HG02943 (cell line): ENCODE data around the gene PAN3.

Experiments
- ATAC-seq: cut with Tn5 transposase; IDR thresholded peaks from one replicate; pipeline ENCODE4 v1.9.1; 2021; ENCODE audit warnings: mild to moderate bottlenecking, low read depth, moderate library complexity; ENCODE audit not compliant: unreplicated experiment

PAN3 gene

DNA sequence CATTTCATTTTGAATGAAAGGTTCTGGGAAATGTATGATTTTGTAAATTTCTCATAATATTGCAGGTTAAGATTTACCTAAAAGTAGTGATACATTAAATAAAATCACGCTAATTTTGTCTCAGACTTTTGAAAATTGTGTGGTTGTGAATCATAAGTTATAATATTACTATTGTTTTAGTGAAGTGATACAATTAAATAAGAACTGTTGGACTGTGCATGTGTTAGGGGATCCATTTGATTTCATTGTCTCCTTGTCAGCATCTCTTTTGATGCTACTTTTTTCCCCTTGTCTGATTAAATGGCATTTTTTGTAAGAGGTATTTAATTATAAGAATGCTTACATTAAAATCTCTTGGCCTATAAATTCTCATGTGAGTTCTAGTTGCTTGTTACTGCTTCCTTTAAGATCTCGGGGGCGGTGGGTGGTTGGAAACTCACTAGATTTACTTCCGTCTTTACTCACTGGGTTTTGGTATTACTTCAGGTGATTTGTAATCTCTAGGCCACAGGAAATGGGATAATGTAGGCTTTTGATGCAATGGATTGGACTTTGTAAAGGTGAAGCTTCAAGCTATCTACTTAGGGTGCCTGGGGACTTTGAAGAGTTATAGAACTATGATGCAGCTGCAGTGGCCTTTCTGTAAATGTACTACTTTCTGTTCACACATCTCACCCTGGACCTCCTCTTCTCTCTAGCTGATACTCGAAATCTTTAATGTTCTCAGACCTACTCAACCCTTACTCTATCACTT lies 66.5 kb downstream of the PAN3 start:
- no peak for ATAC-seq

DNA sequence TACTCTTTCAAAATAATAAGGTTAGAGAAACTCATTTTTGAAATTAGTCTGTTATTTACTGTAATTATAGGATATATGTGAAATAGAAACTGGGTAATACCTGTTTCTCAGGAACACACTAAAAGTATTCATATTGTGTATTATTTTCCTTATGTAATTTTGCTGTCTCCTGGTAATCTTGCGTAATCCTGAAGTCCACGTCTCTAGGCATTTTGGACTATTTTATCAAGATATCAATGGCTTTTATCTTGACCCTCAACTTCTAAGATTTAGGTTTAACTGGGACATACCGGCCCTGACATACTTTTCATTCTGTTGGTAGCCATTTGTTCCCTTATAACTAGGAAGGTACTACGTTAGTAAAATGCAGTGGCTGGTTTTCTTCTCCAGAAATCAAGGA lies 80.3 kb downstream of the PAN3 start:
- no peak for ATAC-seq

DNA sequence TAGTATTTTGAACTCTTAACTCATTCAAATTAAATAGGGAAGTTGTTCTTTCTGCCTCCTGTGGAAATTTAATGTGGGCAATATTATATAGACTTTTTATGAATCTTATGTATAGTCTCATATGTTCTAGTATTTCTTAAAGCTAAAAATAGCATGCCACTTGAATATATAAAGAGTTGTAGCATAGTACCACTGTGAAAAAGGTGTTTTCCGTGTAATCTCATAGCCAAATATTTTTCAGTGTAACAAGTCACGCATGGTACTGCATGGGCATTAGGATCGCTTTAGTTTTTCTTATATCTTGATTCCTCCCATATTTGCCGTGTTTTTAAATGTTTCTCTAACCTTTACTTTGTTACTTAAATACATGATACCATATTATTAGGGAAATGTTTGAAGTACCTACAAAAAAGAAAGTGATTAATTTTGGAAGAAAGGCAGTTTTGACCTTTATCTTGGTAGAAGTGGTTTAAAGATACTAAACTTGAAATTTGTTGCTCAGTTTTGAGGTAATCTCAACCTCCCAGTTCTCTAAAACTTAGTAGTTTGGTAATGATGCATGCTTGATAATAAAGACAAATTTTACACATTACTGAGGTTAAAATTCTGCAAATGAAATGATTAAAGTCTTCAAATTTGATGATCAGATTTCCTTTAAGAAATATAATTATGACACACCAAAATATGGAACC lies 81.2 kb downstream of the PAN3 start:
- no peak for ATAC-seq

- no peak for ATAC-seq
Observed at GRCh38 chr13:28220166-28220565, 81.8 kb downstream of the PAN3 start.

DNA sequence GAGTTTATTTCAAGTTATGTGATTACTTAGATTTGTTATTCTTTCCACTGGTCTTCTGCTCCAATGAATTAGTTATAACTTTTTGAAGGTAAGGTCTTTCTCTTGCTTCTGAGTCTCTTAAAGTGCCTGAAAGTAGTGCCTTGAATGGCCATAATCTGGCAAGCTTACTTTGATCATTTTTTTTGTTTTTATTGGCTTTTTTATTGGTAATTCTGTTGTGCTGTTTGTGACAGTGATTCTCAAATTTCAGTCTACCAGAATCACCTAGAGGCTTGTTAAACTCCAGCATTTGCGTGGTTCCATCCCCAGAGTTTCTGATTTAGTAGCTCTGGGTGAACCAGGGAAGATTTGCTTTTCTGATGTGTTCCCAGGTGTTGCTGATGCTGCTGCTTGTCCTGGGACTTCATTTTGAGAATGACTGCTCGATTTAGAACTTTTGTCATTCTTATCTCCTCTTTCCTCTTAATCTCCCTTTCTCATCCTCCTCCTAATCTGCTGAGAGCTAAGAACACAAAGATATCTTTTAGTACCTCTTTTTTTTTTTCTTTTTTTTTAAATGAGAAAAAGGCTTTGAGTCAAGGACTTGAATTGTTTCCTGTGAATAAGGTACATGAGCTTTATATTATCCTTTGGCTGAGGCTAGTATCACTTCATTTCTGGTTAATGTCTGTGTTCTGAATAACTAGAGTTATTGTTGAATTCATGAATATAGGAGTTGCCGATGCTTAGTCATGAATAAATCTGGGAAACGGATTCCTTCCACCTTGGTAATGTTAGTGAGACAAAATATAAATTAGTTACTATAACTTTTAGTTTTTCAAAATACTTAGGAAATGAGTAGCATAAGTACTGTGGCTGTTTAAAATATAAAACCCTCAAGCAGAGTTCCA lies 91.4 kb downstream of the PAN3 start:
- ATAC-seq = no peak

- ATAC-seq = no peak
Observed at GRCh38 chr13:28231642-28232041, 93.3 kb downstream of the PAN3 start.

DNA sequence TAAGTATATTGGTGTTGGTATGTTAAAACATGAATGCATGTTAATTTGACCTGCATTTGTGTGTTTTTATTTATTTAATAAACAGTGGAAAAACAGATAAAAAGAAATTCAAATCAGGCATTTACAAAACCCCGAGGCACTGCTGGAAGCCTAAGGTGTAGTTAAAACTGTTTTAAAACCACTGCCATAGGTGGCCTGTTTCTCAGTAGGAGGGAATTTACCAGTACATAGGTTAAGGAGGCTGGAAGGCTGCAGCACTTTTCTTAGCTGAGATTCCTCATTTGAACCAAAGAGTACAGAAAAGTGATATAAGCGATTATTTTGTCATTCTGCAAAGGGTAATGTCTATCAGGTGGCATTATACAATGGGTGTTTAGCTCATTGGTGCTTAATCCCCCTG lies 99.6 kb downstream of the PAN3 start:
- no peak for ATAC-seq

- ATAC-seq = no peak
Observed at GRCh38 chr13:28239374-28239773, 101.0 kb downstream of the PAN3 start.

DNA sequence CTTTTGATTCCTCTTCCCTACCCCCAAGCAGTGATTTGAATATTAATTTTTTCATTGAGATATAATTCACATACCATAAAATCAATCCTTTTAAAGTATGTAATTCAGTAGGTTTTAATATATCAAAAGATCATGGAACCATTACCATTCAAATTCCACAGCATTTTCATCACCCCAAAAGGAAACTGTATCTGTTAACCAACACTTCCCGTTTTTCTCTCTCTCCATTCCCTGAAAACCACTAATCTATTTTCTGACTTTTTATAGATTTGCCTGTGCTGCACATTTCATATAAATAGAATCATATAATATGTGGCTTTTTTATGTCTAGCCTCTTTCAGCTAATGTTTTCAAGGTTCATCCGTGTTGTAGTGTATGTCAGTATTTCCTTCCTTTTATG lies 107.1 kb downstream of the PAN3 start:
- ATAC-seq = no peak

GRCh38 chr13:28246891-28247290 lies 108.5 kb downstream of the PAN3 start:
- ATAC-seq = no peak

GRCh38 chr13:28248080-28248479 lies 109.7 kb downstream of the PAN3 start:
- no peak for ATAC-seq

DNA sequence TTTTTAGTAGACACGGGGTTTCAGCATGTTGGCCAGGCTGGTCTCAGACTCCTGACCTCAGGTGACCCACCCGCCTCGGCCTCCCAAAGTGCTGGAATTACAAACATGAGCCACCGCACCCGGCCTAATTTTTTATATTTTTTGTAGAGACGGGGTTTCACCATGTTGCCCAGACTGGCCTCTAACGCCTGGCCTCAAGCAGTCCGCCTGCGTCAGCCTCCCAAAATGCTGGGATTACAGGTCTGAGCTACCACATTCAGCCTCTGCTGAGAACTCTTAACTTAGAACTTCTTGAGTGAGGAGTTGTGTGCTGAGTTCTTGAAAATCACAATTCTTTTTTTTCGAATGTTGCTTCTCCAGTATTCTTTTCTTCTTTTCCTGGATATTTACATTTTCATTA lies 112.2 kb downstream of the PAN3 start:
- ATAC-seq = no peak

DNA sequence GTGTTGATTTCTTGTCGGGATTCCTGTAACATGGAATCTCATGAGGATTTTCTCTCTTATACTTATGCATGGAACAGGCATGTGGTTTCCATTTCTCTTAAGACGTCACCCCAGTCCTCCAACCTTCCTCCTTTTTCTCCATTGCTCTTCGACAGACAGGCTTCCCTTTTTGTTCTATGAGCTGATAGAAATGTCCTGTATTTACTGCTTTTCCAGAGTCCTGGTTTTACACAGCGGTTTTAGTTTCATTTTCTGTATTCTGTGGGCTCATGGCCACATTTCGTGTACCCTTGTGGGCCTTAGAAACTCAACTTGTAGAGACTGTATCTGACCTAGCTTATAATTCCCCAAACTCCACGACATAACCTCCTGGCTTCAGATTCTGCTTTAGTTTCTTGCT lies 113.1 kb downstream of the PAN3 start:
- ATAC-seq = no peak

DNA sequence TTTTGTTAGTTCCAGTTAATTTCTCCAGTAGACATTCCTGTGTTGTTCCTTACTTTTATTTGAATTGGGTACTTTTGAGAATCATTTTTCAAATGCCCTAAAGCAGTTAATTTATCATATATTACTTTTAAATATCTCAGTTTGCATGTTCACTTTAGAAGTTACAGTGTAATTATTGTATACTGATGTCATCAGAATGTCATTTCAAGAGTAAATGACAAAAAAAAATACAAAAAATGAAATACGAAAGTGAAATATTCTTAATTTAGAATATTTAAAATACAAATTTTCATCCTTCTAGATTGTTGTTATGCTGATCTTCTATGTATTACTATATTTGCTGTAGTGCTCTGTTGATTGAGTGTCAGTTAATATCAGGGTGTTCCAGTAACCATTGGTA lies 114.2 kb downstream of the PAN3 start:
- ATAC-seq = no peak

DNA sequence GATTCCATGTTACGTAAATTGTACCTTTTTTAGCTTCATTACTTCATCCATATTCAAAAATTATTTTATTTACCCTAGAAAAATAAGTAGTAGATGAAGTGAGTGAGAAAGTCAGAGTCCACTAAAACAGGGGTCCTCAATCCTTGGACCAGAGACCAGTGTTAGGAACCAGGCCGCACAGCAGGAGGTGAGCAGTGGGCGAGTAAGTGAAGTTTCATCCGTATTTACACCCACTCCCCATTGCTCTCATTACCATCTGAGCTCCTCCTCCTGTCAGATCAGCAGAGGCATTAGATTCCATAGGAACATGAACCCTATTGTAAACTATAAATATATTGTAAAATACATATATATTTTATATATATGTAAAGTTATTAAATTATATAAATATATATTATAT lies 119.0 kb downstream of the PAN3 start:
- no peak for ATAC-seq

DNA sequence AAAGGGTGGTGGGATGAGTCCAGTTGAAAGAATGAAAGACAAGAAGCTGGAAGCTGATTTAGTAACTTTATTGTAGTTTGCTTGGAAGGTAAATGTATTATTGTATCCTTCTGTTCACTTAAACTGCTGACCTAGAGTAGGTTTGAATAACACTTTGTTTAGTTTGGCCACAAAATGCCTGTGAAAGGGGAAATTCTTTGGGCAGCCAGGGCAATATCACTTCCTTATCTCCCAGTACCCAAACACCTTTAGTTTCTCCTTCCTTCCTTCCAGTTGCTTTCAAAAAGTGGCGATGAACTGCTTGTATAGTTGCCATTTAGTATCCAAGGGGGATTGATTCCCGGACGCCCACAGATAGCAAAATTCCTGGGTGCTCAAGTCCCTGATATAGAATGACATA lies 120.1 kb downstream of the PAN3 start:
- ATAC-seq = no peak

DNA sequence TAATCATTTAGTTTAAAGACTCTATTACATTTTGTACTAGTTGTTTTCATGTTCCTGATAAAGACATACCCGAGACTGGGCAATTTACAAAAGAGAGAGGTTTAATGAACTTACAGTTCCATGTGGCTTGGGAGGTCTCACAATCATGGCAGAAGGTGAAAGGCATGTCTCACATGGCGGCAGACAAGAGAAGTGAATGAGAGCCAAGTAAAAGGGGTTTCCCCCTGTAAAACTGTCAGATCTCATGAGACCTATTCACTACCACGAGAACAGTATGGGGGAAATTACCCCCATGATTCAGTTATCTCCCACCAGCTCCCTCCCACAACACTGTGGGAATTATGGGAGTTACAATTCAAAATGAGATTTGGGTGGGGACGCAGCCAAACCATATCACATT lies 129.2 kb downstream of the PAN3 start:
- ATAC-seq = no peak

GRCh38 chr13:28268800-28269223 lies 130.5 kb downstream of the PAN3 start:
- ATAC-seq = peak; percentile 94

DNA sequence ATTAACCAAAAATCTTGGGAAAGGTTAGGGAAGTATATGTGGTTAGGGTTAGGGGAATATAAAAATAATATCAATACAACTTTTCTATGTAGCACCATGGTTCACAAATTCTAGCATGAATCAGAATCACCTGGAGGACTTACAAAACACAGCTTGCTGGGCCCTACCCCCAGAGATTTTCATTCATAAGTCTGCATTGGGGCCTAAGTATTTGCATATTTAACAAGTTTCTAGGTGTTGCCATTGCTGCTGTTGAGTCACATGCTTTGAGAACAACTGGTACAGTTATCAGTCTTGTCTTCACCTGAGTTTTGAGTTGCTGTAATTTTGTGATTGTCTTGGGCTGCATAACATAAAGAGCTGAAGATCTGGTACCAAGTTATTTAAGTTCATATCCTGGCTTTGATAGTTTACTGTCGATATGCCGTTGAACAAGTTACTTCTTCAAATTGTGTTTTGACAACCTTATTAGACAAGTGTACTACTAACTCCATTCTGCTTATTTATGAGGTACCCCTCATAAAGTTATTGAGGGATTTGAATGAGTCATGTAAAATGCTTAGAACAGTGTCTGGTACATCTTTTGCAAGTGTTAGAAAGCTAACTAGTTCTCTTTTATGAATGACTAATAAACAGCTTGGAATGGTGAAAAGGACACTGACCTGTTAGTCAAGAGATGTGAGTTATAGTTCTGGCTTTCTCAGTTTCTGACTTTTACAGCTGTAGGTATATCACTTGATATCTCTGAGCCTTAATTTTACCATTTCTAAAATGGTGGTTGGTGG lies 132.9 kb downstream of the PAN3 start:
- ATAC-seq = no peak

DNA sequence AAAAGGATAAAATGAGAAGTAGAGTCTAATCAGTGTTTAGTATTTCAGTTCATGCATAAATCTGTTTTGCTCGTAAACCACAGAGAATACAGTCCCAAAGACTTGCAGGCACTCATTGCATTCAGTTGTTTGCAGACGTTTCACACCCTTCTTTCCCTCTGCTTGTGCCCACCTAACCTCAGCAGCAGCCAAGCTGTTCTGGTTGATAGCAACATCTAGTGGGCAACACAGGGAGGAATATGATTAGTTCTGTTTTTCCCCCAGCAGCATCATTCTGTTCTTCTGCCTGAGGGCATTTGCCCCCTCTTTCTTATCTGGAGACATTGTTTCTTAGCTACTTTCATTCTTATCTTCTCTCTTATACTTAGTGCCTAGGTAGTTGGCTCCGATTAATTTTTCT lies 135.6 kb downstream of the PAN3 start:
- no peak for ATAC-seq

- no peak for ATAC-seq
Observed at GRCh38 chr13:28282451-28282850, 144.1 kb downstream of the PAN3 start.
